ENCODE data around the gene LEF1. TPM values are rescaled to one million over a fixed set of nuclear protein-coding genes. Genes with fewer than 3 reads are reported as not detected.

Gene LEF1
- total RNA-seq, 5 donors from 2014 or later (not counting 1 experiment from before 2014, with no cell fraction given): 412 to 776 (median 500) TPM

GRCh38 chr4:108160741-108161352 lies 7.9 kb downstream of the LEF1 start:
- ChIA-PET CTCF (interaction anchor here (0.6 to 1.4 kb wide), 4 partner anchors 9 to 68 kb away, joined by 3 to 4 read pairs (median 4); no protein-coding TSS in a partner anchor), POLR2A (no interaction called here)
- peaks cover 49 to 76% (median 72%) of the 10 kb centered on the region in 3 donors for H3K4me1 Mint-ChIP-seq
- no peaks in the 10 kb centered on the region for H3K9me3 Mint-ChIP-seq
- H3K27me3 Mint-ChIP-seq: peaks cover 0 to 4% of the 10 kb centered on the region in 2 donors
- Histone ChIP-seq H3K9me3 (no peaks in the 10 kb centered on the region), H3K36me3 (ENCODE audit: control insufficient read depth in 2 of 2, extremely low read depth in 1 of 2, insufficient read depth in 1 of 2, low read length in 1 of 2) (peaks cover 3 to 10% of the 10 kb centered on the region in 2 donors), H3K4me1 (ENCODE audit: control insufficient read depth in 1 of 2, extremely low read depth in 1 of 2, insufficient read depth in 2 of 2, low read length in 2 of 2) (peaks cover 12 to 57% of the 10 kb centered on the region in 2 experiments), H3K27ac (ENCODE audit: low read length) (no peak overlapping the region), H3K27me3 (replicated peaks in 1 of 2; ENCODE audit: control insufficient read depth in 2 of 2, extremely low read depth in 1 of 2, insufficient read depth in 2 of 2, low read length in 1 of 2) (peaks cover 0 to 5% of the 10 kb centered on the region in 2 experiments), H3K4me3 (ENCODE audit: control insufficient read depth in 1 of 2, extremely low read depth in 1 of 2, low read length in 1 of 2) (peak overlapping the region; percentile 62 to 90)
- WGBS (ENCODE audit: insufficient coverage): no CpG with 5 or more reads among the region's 3 CpGs
- H3K27ac Mint-ChIP-seq: peak overlapping the region; percentile 85 to 96
- H3K36me3 Mint-ChIP-seq: peaks cover 61% of the 10 kb centered on the region
- ATAC-seq (replicated peaks in 1 of 4): peak; percentile 44 to 62 (median 60)
- DNase-seq: peak in 3 of 35 experiments; percentile 13 to 57 (median 33)
- peak overlapping the region; percentile 84 to 100 (median 99) for H3K4me3 Mint-ChIP-seq

GRCh38 chr4:108159845-108160244 lies 8.9 kb downstream of the LEF1 start:
- CTCF ChIA-PET: interaction anchor here (0.6 to 1.9 kb wide), 8 partner anchors 9 to 129 kb away, joined by 3 to 8 read pairs (median 4); partner anchors contain the start of gene LEF1 (in 1 of the 2)
- H3K27ac Mint-ChIP-seq: peak overlapping the region; percentile 85 to 96
- peaks cover 63% of the 10 kb centered on the region for H3K36me3 Mint-ChIP-seq
- WGBS (ENCODE audit: insufficient coverage): no CpG with 5 or more reads among the region's 5 CpGs
- peaks cover 10 to 65% of the 10 kb centered on the region in 2 experiments for H3K4me1 ChIP-seq (ENCODE audit: control insufficient read depth in 1 of 2, extremely low read depth in 1 of 2, insufficient read depth in 2 of 2, low read length in 2 of 2)
- H3K9me3 ChIP-seq: no peaks in the 10 kb centered on the region
- no peaks in the 10 kb centered on the region for H3K9me3 Mint-ChIP-seq
- ATAC-seq (replicated peaks in 1 of 4): peak; percentile 59 to 72 (median 70)
- H3K4me1 Mint-ChIP-seq: peaks cover 59 to 86% (median 79%) of the 10 kb centered on the region in 3 donors
- peak overlapping the region; percentile 62 to 90 for H3K4me3 ChIP-seq (ENCODE audit: control insufficient read depth in 1 of 2, extremely low read depth in 1 of 2, low read length in 1 of 2)
- POLR2A ChIA-PET: interaction anchor here in 1 of 2 donors (0.5 to 1.6 kb wide), 9 partner anchors 9 to 321 kb away, joined by 3 to 9 read pairs (median 3); partner anchors contain the start of gene LEF1
- peaks cover 0 to 4% of the 10 kb centered on the region in 2 donors for H3K27me3 Mint-ChIP-seq
- peak overlapping the region; percentile 84 to 100 (median 99) for H3K4me3 Mint-ChIP-seq
- peaks cover 3 to 11% of the 10 kb centered on the region in 2 donors for H3K36me3 ChIP-seq (ENCODE audit: control insufficient read depth in 2 of 2, extremely low read depth in 1 of 2, insufficient read depth in 1 of 2, low read length in 1 of 2)
- no peak overlapping the region for H3K27ac ChIP-seq (ENCODE audit: low read length)
- peak in 7 of 35 experiments; percentile 13 to 67 (median 42) for DNase-seq
- peaks cover 0 to under 1% of the 10 kb centered on the region in 2 experiments for H3K27me3 ChIP-seq (replicated peaks in 1 of 2; ENCODE audit: control insufficient read depth in 2 of 2, extremely low read depth in 1 of 2, insufficient read depth in 2 of 2, low read length in 1 of 2)

GRCh38 chr4:108157655-108158054 lies 11.1 kb downstream of the LEF1 start:
- no peak for ATAC-seq (replicated peaks in 1 of 4)
- CTCF ChIA-PET: interaction anchor here (0.6 to 1.8 kb wide), 7 partner anchors 11 to 417 kb away, joined by 3 to 6 read pairs (median 3); partner anchors contain the start of gene LEF1 (in 1 of the 2)
- no CpG with 5 or more reads among the region's 2 CpGs for WGBS (ENCODE audit: insufficient coverage)
- H3K27me3 Mint-ChIP-seq: peaks cover 0 to 4% of the 10 kb centered on the region in 2 donors
- H3K4me3 Mint-ChIP-seq: peak overlapping the region; percentile 84 to 100 (median 99)
- DNase-seq: no peak
- POLR2A ChIA-PET: no interaction called here
- peak overlapping the region; percentile 85 to 96 for H3K27ac Mint-ChIP-seq
- peaks cover 72 to 84% (median 83%) of the 10 kb centered on the region in 3 donors for H3K4me1 Mint-ChIP-seq
- H3K27me3 ChIP-seq (replicated peaks in 1 of 2; ENCODE audit: control insufficient read depth in 2 of 2, extremely low read depth in 1 of 2, insufficient read depth in 2 of 2, low read length in 1 of 2): no peaks in the 10 kb centered on the region
- peaks cover 53% of the 10 kb centered on the region for H3K36me3 Mint-ChIP-seq
- no peaks in the 10 kb centered on the region for H3K9me3 ChIP-seq
- H3K27ac ChIP-seq (ENCODE audit: low read length): peak overlapping the region; percentile 4
- H3K4me3 ChIP-seq (ENCODE audit: control insufficient read depth in 1 of 2, extremely low read depth in 1 of 2, low read length in 1 of 2): peak overlapping the region; percentile 20 to 46
- peaks cover 16 to 84% of the 10 kb centered on the region in 2 experiments for H3K4me1 ChIP-seq (ENCODE audit: control insufficient read depth in 1 of 2, extremely low read depth in 1 of 2, insufficient read depth in 2 of 2, low read length in 2 of 2)
- H3K9me3 Mint-ChIP-seq: no peaks in the 10 kb centered on the region
- peaks cover 3 to 24% of the 10 kb centered on the region in 2 donors for H3K36me3 ChIP-seq (ENCODE audit: control insufficient read depth in 2 of 2, extremely low read depth in 1 of 2, insufficient read depth in 1 of 2, low read length in 1 of 2)

GRCh38 chr4:108156391-108156790 lies 12.3 kb downstream of the LEF1 start:
- Mint-ChIP-seq H3K36me3 (peaks cover 57% of the 10 kb centered on the region), H3K27ac (peak overlapping the region; percentile 89 to 96), H3K9me3 (no peaks in the 10 kb centered on the region), H3K27me3 (peaks cover 0 to 4% of the 10 kb centered on the region in 2 donors), H3K4me1 (peaks cover 82 to 86% (median 85%) of the 10 kb centered on the region in 3 donors), H3K4me3 (peak overlapping the region; percentile 62 to 100 (median 99))
- peaks cover 24 to 91% of the 10 kb centered on the region in 2 experiments for H3K4me1 ChIP-seq (ENCODE audit: control insufficient read depth in 1 of 2, extremely low read depth in 1 of 2, insufficient read depth in 2 of 2, low read length in 2 of 2)
- no peaks in the 10 kb centered on the region for H3K27me3 ChIP-seq (replicated peaks in 1 of 2; ENCODE audit: control insufficient read depth in 2 of 2, extremely low read depth in 1 of 2, insufficient read depth in 2 of 2, low read length in 1 of 2)
- WGBS (ENCODE audit: insufficient coverage): no CpG with 5 or more reads among the region's 2 CpGs
- DNase-seq: no peak
- ChIA-PET CTCF (interaction anchor here (0.5 to 1.3 kb wide), 3 partner anchors 13 to 418 kb away, joined by 3 to 6 read pairs (median 3); no protein-coding TSS in a partner anchor), POLR2A (interaction anchor here (0.7 to 1.0 kb wide), 2 partner anchors 42 to 76 kb away, joined by 3 read pairs; no protein-coding TSS in a partner anchor)
- no peak for ATAC-seq (replicated peaks in 1 of 4)
- H3K36me3 ChIP-seq (ENCODE audit: control insufficient read depth in 2 of 2, extremely low read depth in 1 of 2, insufficient read depth in 1 of 2, low read length in 1 of 2): peaks cover 7 to 26% of the 10 kb centered on the region in 2 donors
- H3K4me3 ChIP-seq (ENCODE audit: control insufficient read depth in 1 of 2, extremely low read depth in 1 of 2, low read length in 1 of 2): no peak overlapping the region
- H3K27ac ChIP-seq (ENCODE audit: low read length): no peak overlapping the region
- H3K9me3 ChIP-seq: no peaks in the 10 kb centered on the region

- Histone ChIP-seq H3K9me3 (no peaks in the 10 kb centered on the region), H3K27ac (ENCODE audit: low read length) (peak overlapping the region; percentile 22), H3K36me3 (ENCODE audit: control insufficient read depth in 2 of 2, extremely low read depth in 1 of 2, insufficient read depth in 1 of 2, low read length in 1 of 2) (peaks cover 7 to 30% of the 10 kb centered on the region in 2 donors), H3K4me1 (ENCODE audit: control insufficient read depth in 1 of 2, extremely low read depth in 1 of 2, insufficient read depth in 2 of 2, low read length in 2 of 2) (peaks cover 20 to 98% of the 10 kb centered on the region in 2 experiments), H3K27me3 (replicated peaks in 1 of 2; ENCODE audit: control insufficient read depth in 2 of 2, extremely low read depth in 1 of 2, insufficient read depth in 2 of 2, low read length in 1 of 2) (no peaks in the 10 kb centered on the region), H3K4me3 (ENCODE audit: control insufficient read depth in 1 of 2, extremely low read depth in 1 of 2, low read length in 1 of 2) (peak overlapping the region in 1 of 2 donors; percentile 10)
- peaks cover 54% of the 10 kb centered on the region for H3K36me3 Mint-ChIP-seq
- peak overlapping the region; percentile 62 to 100 (median 99) for H3K4me3 Mint-ChIP-seq
- H3K27me3 Mint-ChIP-seq: no peaks in the 10 kb centered on the region
- H3K27ac Mint-ChIP-seq: peak overlapping the region; percentile 89 to 96
- peak; percentile 47 to 76 (median 52) for ATAC-seq (replicated peaks in 1 of 4)
- H3K4me1 Mint-ChIP-seq: peaks cover 82 to 86% (median 83%) of the 10 kb centered on the region in 3 donors
- H3K9me3 Mint-ChIP-seq: no peaks in the 10 kb centered on the region
- peak in 14 of 35 experiments; percentile 20 to 73 (median 41) for DNase-seq
- ChIA-PET POLR2A (interaction anchor here (0.5 to 0.9 kb wide), 6 partner anchors 9 to 73 kb away, joined by 3 to 5 read pairs (median 3); no protein-coding TSS in a partner anchor), CTCF (interaction anchor here in 1 of 2 donors (0.6 kb wide), 1 partner anchor 9 kb away, joined by 4 read pairs; no protein-coding TSS in a partner anchor)
- 44% methylated on average over 6 of the region's 7 CpGs for WGBS (ENCODE audit: insufficient coverage)
Measured at GRCh38 chr4:108155373-108155772, 13.4 kb downstream of the LEF1 start.

- ChIA-PET CTCF (interaction anchor here in 1 of 2 donors (0.8 to 1.3 kb wide), 2 partner anchors 22 to 62 kb away, joined by 3 to 4 read pairs; no protein-coding TSS in a partner anchor), POLR2A (interaction anchor here in 1 of 2 donors (0.6 kb wide), 1 partner anchor 14 kb away, joined by 3 read pairs; no protein-coding TSS in a partner anchor)
- no peaks in the 10 kb centered on the region for H3K9me3 Mint-ChIP-seq
- no peaks in the 10 kb centered on the region for H3K9me3 ChIP-seq
- no peaks in the 10 kb centered on the region for H3K27me3 ChIP-seq (replicated peaks in 1 of 2; ENCODE audit: control insufficient read depth in 2 of 2, extremely low read depth in 1 of 2, insufficient read depth in 2 of 2, low read length in 1 of 2)
- peak overlapping the region in 1 of 2 donors; percentile 44 for H3K4me3 ChIP-seq (ENCODE audit: control insufficient read depth in 1 of 2, extremely low read depth in 1 of 2, low read length in 1 of 2)
- H3K27me3 Mint-ChIP-seq: no peaks in the 10 kb centered on the region
- H3K4me3 Mint-ChIP-seq: peak overlapping the region; percentile 53 to 74 (median 65)
- peak overlapping the region; percentile 10 for H3K27ac ChIP-seq (ENCODE audit: low read length)
- H3K4me1 Mint-ChIP-seq: peaks cover 75 to 80% (median 78%) of the 10 kb centered on the region in 3 donors
- DNase-seq (no peak), ATAC-seq (replicated peaks in 1 of 4) (peak in 1 of 4 experiments; percentile 15)
- no CpG with 5 or more reads among the region's 1 CpG for WGBS (ENCODE audit: insufficient coverage)
- H3K27ac Mint-ChIP-seq: peak overlapping the region; percentile 82 to 88
- peaks cover 23 to 89% of the 10 kb centered on the region in 2 experiments for H3K4me1 ChIP-seq (ENCODE audit: control insufficient read depth in 1 of 2, extremely low read depth in 1 of 2, insufficient read depth in 2 of 2, low read length in 2 of 2)
- H3K36me3 Mint-ChIP-seq: peaks cover 36% of the 10 kb centered on the region
- peaks cover 4 to 30% of the 10 kb centered on the region in 2 donors for H3K36me3 ChIP-seq (ENCODE audit: control insufficient read depth in 2 of 2, extremely low read depth in 1 of 2, insufficient read depth in 1 of 2, low read length in 1 of 2)
Measured at GRCh38 chr4:108152980-108153379, 15.8 kb downstream of the LEF1 start.

All from T-cell (primary cell).